Measurements from ENCODE around the gene BBS9. TPM values are rescaled to one million over a fixed set of nuclear protein-coding genes. Genes with fewer than 3 reads are reported as not detected.

Gene BBS9
- total RNA-seq, 2 donors from 2014 or later = 23.0 to 28.6 TPM

DNA sequence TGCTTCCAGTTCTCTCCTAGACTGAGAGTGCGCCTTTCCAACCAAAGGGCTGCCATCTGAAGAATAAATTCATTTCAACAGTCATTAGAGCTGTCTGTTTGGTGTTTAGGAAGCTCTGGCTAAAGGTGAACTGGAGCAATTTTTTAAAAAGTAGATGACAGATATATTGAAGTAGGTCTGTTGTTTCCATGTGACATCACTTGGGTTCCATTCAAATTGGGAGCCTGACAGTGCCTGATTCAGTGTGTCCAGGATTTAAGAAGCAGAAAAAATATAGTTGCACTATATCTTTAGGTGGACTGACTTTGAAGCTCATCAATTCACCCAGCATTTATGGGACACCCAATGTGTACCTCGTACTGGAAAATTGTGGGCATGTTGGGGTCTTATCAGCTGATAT, 367.7 kb downstream of the BBS9 start:
- Histone ChIP-seq H3K9me3 (no peaks in the 10 kb centered on the region), H3K36me3 (no peaks in the 10 kb centered on the region), H3K4me1 (ENCODE audit: control insufficient read depth in 1 of 2, low read depth in 2 of 2) (peaks cover 9 to 41% of the 10 kb centered on the region in 2 donors), H3K27ac (no peak overlapping the region), H3K27me3 (replicated peaks; ENCODE audit: insufficient read depth) (no peaks in the 10 kb centered on the region), H3K4me3 (no peak overlapping the region)
- DNase-seq (ENCODE audit: low spot score) = no peak
- TF ChIP-seq, protein P1, sequence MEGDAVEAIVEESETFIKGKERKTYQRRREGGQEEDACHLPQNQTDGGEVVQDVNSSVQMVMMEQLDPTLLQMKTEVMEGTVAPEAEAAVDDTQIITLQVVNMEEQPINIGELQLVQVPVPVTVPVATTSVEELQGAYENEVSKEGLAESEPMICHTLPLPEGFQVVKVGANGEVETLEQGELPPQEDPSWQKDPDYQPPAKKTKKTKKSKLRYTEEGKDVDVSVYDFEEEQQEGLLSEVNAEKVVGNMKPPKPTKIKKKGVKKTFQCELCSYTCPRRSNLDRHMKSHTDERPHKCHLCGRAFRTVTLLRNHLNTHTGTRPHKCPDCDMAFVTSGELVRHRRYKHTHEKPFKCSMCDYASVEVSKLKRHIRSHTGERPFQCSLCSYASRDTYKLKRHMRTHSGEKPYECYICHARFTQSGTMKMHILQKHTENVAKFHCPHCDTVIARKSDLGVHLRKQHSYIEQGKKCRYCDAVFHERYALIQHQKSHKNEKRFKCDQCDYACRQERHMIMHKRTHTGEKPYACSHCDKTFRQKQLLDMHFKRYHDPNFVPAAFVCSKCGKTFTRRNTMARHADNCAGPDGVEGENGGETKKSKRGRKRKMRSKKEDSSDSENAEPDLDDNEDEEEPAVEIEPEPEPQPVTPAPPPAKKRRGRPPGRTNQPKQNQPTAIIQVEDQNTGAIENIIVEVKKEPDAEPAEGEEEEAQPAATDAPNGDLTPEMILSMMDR (IDR thresholded peaks at IDR 0.05) = no peak
- ATAC-seq (ENCODE audit: insufficient number of reproducible peaks, low FRiP score, low read depth) = no peak

DNA sequence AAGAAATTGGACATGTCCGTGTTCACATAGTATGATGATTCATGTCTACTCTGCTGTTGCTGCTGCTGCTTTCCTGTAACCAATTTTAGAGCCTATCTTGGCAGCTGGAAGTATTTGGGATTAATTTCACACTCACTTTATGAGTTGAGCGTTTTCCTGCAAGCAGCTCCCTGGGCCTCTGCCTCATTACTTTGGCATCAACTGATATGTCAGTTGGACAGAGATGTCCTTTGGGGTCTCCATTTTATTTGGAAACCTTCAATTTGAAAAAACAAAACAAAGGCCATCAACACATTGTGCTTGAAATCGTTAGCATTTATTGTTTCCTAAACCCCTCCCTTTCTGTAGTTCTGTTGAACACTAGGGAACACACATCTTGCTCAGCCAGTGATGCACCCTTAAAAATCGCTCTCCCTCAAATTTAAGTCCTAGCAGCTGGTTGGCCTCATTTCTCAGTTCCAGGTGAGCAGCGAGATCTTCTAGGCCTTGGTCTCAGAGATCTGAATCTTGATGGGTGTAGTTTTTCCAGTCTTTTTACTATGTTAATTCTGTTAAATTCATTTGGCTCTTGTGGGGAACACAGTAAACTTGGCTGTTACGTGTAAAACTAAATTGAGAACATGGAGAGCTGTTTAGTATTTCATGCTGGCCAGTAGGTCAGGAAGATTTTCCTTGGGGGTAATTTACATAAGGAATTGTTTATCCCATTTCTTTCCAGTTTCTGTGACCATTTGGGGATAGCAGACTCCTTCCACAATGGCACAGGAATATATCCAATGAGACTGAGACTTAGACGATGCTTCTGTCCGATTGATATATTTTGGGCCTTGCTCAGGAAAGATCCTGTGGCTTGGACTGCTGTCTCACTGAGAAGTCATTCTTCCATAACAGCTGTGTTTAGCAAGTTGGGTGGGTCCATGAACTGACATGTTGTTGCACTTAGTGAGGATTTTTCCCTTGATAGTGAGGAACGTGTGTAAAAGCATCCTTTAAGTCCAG, 371.6 kb downstream of the BBS9 start:
- no peak overlapping the region for H3K27ac ChIP-seq
- no peaks in the 10 kb centered on the region for H3K27me3 ChIP-seq (replicated peaks; ENCODE audit: insufficient read depth)
- ATAC-seq (ENCODE audit: insufficient number of reproducible peaks, low FRiP score, low read depth) = no peak
- TF ChIP-seq, protein P1 (IDR thresholded peaks at IDR 0.05) = no peak
- H3K4me3 ChIP-seq = no peak overlapping the region
- DNase-seq (ENCODE audit: low spot score) = no peak
- no peaks in the 10 kb centered on the region for H3K36me3 ChIP-seq
- H3K4me1 ChIP-seq (ENCODE audit: control insufficient read depth in 1 of 2, low read depth in 2 of 2) = peaks cover 0 to 25% of the 10 kb centered on the region in 2 donors
- H3K9me3 ChIP-seq = no peaks in the 10 kb centered on the region

DNA sequence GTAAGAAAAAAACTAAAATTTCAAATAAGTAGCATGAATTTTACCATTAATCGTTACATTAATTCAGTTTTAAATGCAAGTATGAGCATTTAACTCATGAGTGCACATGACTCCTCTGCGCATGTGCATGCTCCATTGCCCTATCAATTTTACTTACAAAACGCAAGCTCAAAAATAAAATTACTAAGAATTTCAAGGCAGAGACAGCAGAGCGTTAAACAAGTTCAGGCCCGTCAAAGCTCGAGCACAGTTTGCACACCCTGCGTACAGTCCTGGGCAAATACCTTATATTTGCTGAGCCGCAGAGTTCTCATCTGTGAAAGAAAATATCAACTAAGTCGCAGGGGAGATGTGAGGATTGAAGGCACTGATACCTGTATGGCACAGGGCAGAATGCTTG, 373.6 kb downstream of the BBS9 start:
- Histone ChIP-seq H3K36me3 (no peaks in the 10 kb centered on the region), H3K27me3 (replicated peaks; ENCODE audit: insufficient read depth) (no peaks in the 10 kb centered on the region), H3K4me1 (ENCODE audit: control insufficient read depth in 1 of 2, low read depth in 2 of 2) (peaks cover 0 to 10% of the 10 kb centered on the region in 2 donors), H3K9me3 (no peaks in the 10 kb centered on the region), H3K27ac (no peak overlapping the region), H3K4me3 (no peak overlapping the region)
- TF ChIP-seq, protein P1 (IDR thresholded peaks at IDR 0.05) = no peak
- ATAC-seq (ENCODE audit: insufficient number of reproducible peaks, low FRiP score, low read depth) (no peak), DNase-seq (ENCODE audit: low spot score) (no peak)

DNA sequence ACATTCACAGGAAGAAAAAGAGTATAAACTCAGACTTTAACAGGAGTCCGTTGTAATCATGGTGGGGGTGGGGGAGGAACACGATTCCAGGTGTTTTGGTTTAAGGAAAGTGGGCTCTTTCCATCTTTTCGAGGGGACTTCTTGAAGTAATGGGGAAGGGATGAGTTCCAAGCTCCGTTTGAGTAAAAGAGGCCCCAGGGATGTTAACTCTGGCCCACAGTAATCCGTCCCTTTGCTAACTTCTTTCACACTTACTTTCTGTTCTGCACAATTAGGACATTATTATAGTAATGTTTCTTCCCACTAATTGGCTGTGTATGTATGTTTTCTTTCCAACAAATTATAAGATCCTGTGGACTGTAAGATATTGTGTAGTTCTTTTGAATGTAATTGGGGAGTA, 374.4 kb downstream of the BBS9 start:
- DNase-seq (ENCODE audit: low spot score) = no peak
- TF ChIP-seq, protein P1 (IDR thresholded peaks at IDR 0.05) = no peak
- Histone ChIP-seq H3K9me3 (no peaks in the 10 kb centered on the region), H3K27me3 (replicated peaks; ENCODE audit: insufficient read depth) (no peaks in the 10 kb centered on the region), H3K4me1 (ENCODE audit: control insufficient read depth in 1 of 2, low read depth in 2 of 2) (peaks cover 0 to 10% of the 10 kb centered on the region in 2 donors), H3K36me3 (no peaks in the 10 kb centered on the region), H3K4me3 (no peak overlapping the region), H3K27ac (no peak overlapping the region)
- ATAC-seq (ENCODE audit: insufficient number of reproducible peaks, low FRiP score, low read depth) = no peak

GRCh38 chr7:33504266-33504665, 374.9 kb downstream of the BBS9 start:
- TF ChIP-seq, protein P1 (IDR thresholded peaks at IDR 0.05) = no peak
- DNase-seq (ENCODE audit: low spot score) (no peak), ATAC-seq (ENCODE audit: insufficient number of reproducible peaks, low FRiP score, low read depth) (no peak)
- Histone ChIP-seq H3K9me3 (no peaks in the 10 kb centered on the region), H3K36me3 (no peaks in the 10 kb centered on the region), H3K27ac (no peak overlapping the region), H3K27me3 (replicated peaks; ENCODE audit: insufficient read depth) (no peaks in the 10 kb centered on the region), H3K4me1 (ENCODE audit: control insufficient read depth in 1 of 2, low read depth in 2 of 2) (peaks cover 0 to 10% of the 10 kb centered on the region in 2 donors), H3K4me3 (no peak overlapping the region)

Data from thoracic aorta (tissue), 2 donors.